ENCODE results near the gene TP53RK.

Gene TP53RK

GRCh38 chr20:46723039-46723438 is 33.8 kb upstream of the TP53RK start:
- Mint-ChIP-seq H3K4me3 (no peak overlapping the region), H3K36me3 (ENCODE audit: low read depth) (peaks cover 40% of the 10 kb centered on the region), H3K27me3 (ENCODE audit: low read depth, poor library complexity) (no peaks in the 10 kb centered on the region), H3K9me3 (peaks cover 24% of the 10 kb centered on the region), H3K4me1 (no peaks in the 10 kb centered on the region), H3K27ac (no peak overlapping the region)
- TF ChIP-seq CTCF (IDR thresholded peaks at IDR 0.05): no peak
- DNase-seq: no peak

- DNase-seq: no peak
- H3K9me3 Mint-ChIP-seq: peaks cover 24% of the 10 kb centered on the region
- H3K27ac Mint-ChIP-seq: no peak overlapping the region
- no peaks in the 10 kb centered on the region for H3K27me3 Mint-ChIP-seq (ENCODE audit: low read depth, poor library complexity)
- TF ChIP-seq CTCF (IDR thresholded peaks at IDR 0.05): no peak
- H3K4me3 Mint-ChIP-seq: no peak overlapping the region
- peaks cover 40% of the 10 kb centered on the region for H3K36me3 Mint-ChIP-seq (ENCODE audit: low read depth)
- no peaks in the 10 kb centered on the region for H3K4me1 Mint-ChIP-seq
These were observed 33.2 kb upstream of the TP53RK start for GRCh38 chr20:46722450-46722849.

GRCh38 chr20:46721476-46721875 is 32.2 kb upstream of the TP53RK start:
- no peak for TF ChIP-seq CTCF (IDR thresholded peaks at IDR 0.05)
- no peak for DNase-seq
- no peaks in the 10 kb centered on the region for H3K4me1 Mint-ChIP-seq

GRCh38 chr20:46720776-46721425 is 31.7 kb upstream of the TP53RK start:
- Mint-ChIP-seq H3K36me3 (ENCODE audit: low read depth) (peaks cover 31% of the 10 kb centered on the region), H3K4me1 (no peaks in the 10 kb centered on the region), H3K27me3 (ENCODE audit: low read depth, poor library complexity) (peaks cover 2% of the 10 kb centered on the region), H3K9me3 (peaks cover 24% of the 10 kb centered on the region), H3K4me3 (no peak overlapping the region), H3K27ac (no peak overlapping the region)
- DNase-seq: no peak
- TF ChIP-seq CTCF (IDR thresholded peaks at IDR 0.05): no peak

More at GRCh38 chr20:46721476-46721875, 32.2 kb upstream of the TP53RK start:
- no peaks in the 10 kb centered on the region for H3K27me3 Mint-ChIP-seq (ENCODE audit: low read depth, poor library complexity)
- no peak overlapping the region for H3K27ac Mint-ChIP-seq
- peaks cover 34% of the 10 kb centered on the region for H3K36me3 Mint-ChIP-seq (ENCODE audit: low read depth)
- no peak overlapping the region for H3K4me3 Mint-ChIP-seq
- peaks cover 24% of the 10 kb centered on the region for H3K9me3 Mint-ChIP-seq

- Mint-ChIP-seq H3K4me3 (no peak overlapping the region), H3K4me1 (peaks cover 6% of the 10 kb centered on the region), H3K9me3 (peaks cover 24% of the 10 kb centered on the region), H3K36me3 (ENCODE audit: low read depth) (peaks cover 31% of the 10 kb centered on the region), H3K27me3 (ENCODE audit: low read depth, poor library complexity) (peaks cover 9% of the 10 kb centered on the region), H3K27ac (no peak overlapping the region)
- no peak for TF ChIP-seq CTCF (IDR thresholded peaks at IDR 0.05)
- DNase-seq: no peak
These were observed 30.8 kb upstream of the TP53RK start for GRCh38 chr20:46720019-46720418.
